GM21423 (cell line): Measurements from ENCODE around the gene ZNF618.
A peak's percentile ranks its signal among the peaks of the same experiment; 100 is the strongest.

Source experiments
- ATAC-seq: cut with Tn5 transposase; IDR thresholded peaks from one replicate; pipeline ENCODE4 v1.9.1; 2021; ENCODE audit warnings: mild to moderate bottlenecking, moderate library complexity; ENCODE audit not compliant: unreplicated experiment

The ZNF618 gene

DNA sequence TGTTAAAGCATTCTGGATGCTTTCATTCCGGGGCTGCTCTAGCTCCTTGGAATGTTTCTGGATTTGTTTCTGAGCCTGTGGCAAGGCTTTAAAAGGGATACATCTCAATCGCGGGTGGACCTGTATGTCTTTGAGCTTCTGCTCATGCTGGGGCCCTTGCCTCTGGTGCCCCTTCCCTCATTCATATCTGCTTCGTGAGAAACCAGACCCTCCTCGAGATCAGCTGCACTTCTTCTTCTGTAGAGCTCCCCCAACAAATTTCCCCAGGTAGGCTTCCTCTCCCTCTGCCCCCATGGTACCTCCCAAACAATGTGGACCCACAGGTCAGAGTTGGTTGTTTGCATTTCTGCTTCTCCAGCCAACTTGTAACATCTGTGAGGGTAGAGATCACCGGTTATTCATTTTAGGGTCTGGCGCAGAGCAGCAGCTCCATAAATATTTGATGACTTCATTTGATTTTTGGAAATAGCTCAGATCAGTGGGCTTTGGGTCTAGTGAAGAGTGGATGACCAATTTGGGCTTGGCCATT lies 6.6 kb downstream of the ZNF618 start:
- ATAC-seq, result no peak

DNA sequence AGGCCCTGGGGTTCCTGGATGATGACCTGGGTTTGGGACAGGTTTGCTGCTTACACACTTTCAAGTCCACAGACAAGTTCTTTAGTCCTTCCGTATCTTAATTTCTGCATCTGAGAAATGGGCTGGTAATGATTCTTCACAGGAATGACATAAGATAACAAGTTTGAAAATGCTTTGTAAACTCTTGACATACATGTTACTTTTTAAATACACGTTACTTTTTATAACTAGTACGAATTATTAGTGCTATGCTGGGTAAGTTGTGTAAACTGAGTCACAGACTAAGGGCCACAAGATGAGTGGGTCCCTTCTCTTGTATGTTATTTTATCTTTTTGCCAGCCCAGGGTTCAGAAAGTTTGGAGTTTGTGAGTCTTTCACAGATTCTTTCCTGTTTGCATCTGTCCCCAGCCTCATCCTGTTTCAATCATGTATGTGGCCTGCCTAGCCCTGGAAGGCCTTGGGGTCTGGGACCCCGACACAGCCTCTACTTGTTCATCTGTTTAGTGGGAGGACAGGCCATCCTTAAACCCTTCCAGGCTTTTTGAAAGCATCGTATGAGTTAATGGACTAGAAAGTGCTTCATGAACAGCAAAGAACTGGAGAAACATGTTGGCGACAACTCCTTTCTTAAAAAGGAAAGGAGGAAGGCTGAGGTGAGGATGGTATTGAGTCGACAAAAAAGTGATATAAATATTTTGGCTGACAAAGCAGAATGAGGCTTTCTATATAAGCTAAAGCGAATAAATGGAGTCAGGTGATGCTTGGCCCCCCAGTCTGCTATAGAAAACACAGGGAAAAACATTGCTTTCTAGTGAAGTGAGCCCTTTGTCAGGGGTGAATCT lies 9.3 kb downstream of the ZNF618 start:
- no peak for ATAC-seq

DNA sequence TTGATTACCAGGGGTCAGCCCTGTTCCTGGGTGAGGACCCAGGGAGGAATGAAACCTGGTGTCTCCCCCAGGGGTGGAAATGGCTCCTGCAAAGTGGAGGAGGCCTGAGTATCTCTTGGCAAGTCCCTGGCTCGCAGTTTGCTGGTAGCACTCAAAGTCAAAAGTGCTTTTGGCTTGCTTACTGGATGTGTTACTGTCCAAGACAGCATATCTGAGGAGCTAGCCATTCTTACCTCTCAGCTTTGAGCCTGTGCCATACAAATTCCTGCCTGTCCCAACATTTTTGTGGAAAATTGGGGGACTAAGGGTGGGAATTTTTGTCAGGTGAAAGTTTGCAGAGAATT lies 9.9 kb downstream of the ZNF618 start:
- ATAC-seq, result no peak

DNA sequence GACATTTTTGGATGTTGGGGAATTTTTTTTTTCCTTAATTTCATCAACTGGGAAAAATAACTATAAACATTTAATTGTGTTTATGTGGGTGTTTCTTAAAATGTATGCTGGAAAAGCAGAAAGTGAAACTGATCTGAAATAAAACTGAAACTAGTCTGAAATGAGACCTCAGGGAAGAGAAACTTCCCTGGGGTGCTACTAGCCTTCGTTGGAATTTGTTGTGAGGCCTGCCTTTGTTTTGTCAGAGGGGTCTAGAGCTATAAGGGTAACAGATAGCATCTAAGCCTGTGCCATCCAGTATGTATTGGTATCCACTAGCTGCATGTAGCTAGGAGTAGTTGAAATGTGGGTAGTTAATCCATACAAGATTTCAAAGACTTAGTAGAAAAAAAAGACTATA lies 10.4 kb downstream of the ZNF618 start:
- peak; percentile 53 for ATAC-seq

DNA sequence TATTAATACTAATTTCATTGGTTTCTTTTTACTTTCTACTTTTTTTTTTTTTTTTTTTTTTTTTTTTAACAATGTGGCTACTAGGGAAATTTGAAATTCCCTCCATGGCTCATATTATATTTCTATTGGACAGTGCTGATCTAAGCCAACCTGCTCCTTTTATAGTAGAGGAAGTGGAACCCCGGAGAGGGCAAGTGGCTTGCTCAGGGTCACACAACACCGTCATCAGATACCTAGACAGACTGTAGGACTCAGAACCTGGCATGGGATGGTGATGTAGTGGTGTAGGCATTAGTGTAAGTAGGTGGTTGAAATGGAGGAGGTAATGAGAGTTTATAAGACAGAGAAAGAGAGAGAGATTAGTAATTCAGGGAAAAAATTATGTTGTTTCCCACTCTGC lies 10.8 kb downstream of the ZNF618 start:
- no peak for ATAC-seq

DNA sequence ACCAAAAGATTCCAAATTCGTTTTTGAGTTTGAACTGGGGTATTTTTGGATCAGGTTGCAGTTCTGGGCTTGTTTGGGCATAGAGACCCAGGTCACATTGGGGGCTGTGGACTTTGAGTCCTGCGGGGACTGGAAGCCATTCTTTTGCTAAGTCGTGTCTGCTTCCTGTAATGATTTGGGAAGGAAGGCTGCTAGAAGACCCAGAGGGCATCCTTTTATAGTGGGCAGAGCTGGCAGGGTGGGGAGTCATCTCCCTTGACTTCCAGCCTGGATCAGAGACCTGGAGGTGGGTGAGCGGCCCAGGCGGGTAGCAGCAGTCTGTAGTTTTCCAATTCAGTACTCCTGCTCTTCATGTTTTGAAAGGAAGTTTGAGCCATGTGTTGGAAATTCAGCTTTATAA lies 11.3 kb downstream of the ZNF618 start:
- ATAC-seq, result no peak

DNA sequence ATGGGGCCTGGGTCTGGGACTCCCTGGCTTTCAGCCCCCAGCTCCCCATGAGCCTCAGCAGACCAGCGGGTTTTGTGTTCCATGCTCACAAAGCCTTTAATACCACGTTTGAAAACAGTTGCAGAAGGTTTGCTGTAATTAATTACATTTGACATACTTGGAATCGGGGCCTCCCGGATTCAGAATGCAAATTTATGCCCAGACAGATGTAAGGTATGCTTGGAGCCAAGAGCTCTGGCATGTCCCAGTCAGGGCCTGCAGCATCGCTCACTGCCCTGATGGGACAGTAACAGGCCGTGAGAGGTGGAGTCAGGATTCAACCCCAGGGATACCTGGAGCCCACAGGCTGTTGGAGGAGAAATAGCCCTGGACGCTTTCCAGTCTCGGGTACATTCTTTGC lies 12.2 kb downstream of the ZNF618 start:
- no peak for ATAC-seq

DNA sequence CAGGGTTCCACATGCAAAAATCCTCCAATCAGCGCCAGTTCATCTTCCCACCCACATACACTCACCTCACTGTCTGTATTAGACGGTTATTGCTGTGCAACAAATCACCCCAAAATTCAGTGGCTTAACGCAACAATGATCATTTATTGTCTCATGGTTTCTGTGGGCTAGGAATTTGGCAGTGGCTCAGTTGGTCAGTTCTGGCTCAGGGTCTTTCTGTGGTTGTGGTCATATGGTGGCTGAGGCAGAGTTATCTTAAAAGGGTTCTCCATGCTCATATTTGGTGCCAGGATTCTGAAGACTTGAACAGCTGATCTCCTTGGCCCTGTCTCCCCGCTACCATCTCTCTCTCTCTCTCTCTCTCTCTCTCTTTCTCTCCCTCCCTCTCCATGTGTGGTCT lies 12.9 kb downstream of the ZNF618 start:
- ATAC-seq, result no peak

DNA sequence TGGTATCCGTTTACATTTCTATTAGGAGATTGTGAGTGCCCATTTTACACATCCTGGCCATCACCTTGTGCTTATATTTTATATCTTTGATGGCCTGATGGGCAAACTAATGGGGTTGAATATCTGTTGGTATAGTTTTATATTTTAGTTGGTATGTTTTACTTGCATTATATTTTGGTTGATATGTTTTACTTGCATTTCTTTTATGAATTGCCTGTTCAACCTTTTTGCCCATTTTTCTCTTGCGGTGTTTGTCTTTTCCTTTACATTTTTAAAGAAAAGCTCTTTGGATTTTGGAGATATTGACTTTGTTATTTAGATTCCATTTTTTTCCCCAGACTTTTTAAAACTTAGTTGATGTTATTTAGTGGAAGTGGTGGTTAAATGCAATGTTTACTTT lies 14.6 kb downstream of the ZNF618 start:
- no peak for ATAC-seq

DNA sequence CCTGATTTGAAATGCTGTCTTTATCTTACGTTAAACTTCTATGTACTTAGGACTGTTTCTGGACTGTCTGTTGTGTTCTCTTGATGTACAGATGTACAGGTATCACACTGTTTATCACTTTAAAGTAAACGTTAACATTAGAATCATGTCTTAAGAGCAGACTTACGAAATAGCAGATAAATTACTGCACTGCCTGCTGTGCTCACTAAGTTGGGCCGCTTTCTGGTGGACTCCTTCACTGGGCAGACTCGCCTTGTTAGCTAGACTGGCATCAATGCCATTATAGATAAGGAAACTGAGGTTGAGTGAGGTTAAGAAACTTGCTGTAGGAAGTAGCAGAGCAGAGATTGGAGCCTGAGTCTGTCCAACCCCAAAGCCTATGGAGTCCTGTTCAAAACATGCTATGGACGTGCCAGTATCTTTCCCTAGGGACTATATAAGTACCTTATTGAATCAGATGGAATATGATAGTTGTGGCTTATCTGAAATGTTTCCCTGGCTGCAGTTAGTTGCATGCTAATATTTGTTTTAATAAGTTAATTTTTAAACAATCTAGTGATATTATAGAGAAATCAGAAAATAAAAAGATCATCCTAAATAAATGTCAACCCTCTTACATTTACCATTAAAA lies 16.9 kb downstream of the ZNF618 start:
- no peak for ATAC-seq

DNA sequence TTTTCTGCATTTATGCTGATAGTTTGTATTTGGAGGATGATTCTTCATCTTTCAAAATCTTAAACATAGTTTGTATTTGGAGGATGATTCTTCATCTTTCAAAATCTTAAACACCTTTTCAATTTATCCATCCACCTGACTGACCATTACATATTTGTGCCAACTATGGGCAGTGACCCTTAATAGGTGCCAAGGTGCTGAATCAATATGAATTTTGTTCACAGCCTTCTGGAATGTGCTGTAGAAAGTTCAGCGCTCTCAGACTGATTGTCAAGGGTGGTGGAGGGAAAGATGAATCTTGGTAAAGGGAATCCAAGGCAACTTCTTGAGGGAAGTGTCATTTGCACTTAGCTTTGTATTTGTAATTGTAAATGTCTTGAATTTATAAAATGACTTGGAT lies 18.1 kb downstream of the ZNF618 start:
- ATAC-seq, result no peak

DNA sequence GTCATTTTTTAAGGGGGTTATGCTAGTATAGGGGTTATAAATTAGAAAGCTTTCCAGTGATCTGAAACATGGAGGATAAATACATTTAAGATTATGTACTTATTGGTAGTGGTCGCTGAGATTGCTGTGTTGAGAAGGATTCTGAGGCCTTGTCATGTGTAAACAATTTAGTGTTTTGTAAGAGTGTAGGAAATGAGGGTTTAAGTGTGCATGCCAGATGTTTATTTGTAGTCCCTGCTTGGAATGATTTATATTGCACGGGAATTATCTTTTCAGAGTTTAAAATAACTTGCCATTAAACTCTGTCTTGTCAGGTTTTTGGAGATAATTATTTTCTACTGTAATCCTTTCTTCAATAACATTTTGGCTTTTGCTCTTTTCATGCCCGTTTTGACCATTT lies 19.4 kb downstream of the ZNF618 start:
- ATAC-seq, result no peak

DNA sequence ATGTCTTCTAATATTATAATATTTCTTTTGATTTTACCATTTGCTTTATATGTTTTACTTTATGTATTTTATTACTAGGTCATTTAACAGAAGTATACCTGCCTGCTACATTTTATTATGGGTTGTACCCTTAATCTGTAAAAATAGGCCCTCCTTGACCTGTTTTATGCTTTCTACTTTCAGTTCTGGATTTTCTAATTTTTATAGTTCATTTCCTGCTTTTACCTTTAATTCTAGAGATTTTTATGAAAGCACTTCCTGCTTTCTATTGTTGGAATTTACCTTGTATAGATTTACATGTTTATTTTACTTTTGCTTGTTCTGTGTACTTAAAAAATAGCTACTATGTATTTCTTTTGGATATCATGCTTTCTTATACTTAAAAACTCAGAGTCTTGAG lies 20.6 kb downstream of the ZNF618 start:
- ATAC-seq, result no peak

DNA sequence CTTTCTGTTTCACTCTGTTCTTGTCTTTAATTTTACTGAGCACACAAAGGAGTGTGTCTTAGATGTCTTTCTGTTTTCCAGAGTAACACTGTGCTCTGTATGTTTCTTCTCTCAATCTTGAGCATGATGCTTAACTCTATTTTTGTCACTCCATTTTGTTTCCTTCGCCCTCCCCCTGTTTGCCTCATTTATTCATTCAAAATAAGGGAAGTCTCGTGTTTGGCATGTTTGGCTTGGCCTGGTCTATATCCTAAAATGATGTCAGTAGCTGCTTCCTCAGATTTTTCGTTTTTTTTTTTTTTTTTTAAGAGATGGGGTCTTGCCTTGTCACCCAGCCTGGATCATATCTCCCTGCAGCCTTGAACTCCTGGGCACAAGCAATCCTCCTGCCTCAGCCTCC lies 22.0 kb downstream of the ZNF618 start:
- no peak for ATAC-seq

DNA sequence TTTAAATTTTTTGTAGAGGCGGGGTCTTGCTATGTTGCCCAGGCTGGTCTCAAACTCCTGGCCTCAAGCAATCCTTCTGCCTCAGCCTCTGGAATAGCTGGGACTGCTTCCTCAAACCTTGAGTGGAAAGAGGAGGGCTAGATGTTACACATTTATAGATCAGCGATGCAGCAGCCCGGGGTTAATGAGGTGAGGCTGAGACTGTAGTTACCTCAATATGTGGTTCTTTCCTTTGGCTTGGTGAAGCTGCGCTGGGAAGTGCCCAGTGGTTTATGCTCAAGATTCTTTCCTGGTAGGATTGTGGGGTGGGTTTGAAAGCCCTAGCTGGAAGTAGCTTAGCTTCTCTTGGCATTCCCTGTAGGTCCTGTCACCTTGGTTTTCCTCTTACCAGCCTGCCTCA lies 22.5 kb downstream of the ZNF618 start:
- no peak for ATAC-seq

DNA sequence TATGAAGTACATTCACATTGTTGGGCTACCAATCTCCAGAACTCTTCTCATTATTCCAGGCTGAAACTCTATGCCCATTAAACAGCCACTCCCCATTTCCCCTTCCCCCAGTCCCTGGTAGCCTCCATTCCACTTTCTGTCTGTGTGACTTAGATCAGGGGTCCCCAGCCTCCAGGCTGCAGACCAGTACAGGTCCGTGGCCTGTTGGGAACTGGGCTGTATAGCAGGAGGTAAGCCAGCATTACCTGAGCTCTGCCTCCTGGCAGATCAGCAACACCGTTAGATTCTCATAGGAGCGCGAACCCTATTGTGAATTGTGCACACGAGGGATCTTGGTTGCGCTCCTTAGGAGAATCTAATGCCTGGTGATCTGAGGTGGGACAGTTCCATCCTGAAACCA lies 23.1 kb downstream of the ZNF618 start:
- no peak for ATAC-seq

DNA sequence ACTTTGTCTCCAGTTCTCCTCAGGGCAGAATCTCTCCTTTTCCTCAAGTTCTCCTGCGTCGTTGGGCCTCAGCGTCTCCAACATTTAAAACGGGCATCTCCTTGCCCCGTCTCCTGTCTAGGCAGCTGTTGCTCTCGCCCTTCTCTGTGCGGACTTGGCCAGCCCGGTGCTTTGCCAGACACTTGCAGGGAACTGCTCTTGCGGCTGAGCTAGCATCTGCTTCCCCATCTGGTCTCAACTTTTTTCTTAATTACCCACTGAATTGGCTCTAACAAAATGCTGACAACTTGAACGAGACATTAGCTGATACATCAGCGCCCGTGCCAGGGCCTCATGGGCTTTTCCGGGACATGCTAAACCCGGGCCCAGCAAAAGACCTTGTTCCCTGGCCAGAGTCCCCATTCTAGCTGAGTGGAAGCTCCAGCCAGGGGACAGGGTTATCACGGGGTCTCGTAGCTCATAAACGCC lies 25.1 kb downstream of the ZNF618 start:
- ATAC-seq, result no peak

DNA sequence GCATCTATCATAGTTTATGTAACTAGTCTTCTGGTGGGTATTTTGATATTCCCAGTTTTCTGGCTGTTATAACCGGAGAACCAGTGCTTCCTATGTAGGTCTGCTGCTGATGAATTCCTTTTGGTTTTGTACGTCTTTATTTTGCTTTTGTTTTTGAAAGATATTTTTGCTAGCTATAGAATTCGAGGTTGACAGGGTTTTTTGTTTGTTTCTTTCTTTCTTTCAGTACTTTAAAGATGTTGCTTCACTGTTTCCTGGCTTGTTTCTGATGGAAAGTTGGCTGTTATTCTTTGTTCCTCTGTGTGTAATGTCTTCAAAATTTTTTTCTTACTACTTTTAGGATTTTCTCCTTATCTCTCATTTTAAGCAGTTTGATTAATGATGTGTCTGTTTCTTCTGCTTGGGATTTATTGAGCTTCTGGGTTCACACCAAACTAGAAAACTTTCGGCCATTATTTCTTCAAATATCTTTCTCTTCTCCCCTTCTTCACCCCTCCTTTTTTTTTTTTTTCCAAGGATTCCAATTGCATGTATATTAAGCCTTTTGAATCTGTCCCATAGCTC lies 27.5 kb downstream of the ZNF618 start:
- ATAC-seq, result no peak

DNA sequence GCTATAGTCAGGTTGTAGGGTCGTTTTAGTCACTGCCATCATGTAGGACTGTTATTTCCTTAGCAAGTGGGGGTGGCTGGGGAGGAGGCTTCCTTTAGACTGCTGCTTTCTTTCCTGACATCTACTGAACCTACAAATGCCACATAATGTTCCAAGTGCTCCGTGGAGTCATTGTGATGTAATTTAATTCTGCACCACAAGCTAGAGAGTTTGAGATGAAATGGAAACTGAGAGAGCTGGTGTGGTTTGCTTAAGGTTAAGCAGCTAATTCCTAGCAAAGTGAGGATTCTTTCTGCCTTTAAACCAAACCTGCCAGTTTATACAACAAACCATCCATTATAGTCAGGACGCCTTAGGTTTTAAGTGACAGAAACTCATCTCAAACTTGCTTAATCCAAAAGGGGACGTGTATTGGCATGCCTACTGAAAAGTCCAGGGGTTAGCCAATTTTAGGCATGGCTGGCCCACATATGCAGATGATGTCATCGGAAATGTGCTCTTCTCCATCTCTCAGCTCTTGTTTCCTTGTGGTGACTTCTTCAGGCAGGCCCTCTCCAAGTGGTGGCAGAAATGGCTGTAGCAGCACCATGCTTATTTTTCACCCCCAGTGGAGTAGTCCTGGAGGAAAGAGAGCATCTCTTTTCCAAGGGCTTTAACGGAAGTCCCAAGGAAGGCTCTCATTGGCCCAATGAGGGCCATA lies 30.5 kb downstream of the ZNF618 start:
- no peak for ATAC-seq

DNA sequence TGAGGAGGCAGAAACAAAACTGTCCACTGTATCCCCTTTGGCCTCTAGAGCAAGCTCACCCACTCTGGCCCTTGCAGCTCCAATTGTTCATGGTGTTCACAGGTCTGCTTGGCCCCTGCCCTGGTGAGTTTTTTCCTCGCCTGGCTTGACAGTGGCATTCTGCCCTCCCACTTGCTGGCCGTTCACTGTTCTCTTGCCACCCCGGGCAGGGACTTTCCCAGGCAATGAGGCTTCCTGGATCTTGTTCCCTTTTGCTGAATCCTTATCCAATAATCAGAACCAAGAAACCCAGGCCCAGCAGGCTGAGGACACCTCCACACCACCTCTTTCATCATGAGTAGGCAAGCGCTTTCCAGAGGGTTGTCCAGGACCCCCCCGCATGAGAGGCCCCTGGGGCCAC lies 31.2 kb downstream of the ZNF618 start:
- ATAC-seq, result no peak

DNA sequence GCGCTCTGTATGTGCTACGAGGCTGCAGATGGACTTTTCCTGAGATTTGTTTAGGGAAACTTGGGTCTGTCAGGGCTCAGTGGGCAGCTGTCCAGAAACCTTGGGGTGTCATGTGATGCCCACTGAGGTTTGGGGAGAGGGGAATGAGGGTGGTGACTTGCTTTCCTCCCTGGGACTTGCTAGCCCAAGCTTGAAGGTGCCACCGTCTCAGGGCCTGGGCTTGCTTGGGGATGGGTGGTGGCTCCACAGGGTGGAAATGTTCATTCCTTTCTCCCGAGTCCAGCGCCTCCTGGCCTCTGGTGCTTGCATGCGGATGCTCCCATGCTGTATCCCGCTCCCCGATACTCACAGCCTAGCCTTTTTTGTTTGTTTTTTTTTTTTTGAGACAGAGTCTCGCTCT lies 33.3 kb downstream of the ZNF618 start:
- no peak for ATAC-seq
